ENCODE data around the gene ACOT4. TPM values are rescaled to one million over a fixed set of nuclear protein-coding genes. Genes with fewer than 3 reads are reported as not detected.

Gene ACOT4
- total and polyA plus RNA-seq, 2 of the 8 experiments (the other 6 are each of a cell fraction or from before 2014, with no cell fraction given) = 0.80 to 1.1 TPM

- H3K9ac ChIP-seq (replicated peaks in 1 of 4; ENCODE audit: extremely low read depth in 1 of 4, low read depth in 3 of 4, low read length in 3 of 4) = no peak overlapping the region
- H3K4ac ChIP-seq (replicated peaks; ENCODE audit: insufficient read length, low read depth, low read length) = no peak overlapping the region
- no peaks in the 10 kb centered on the region for H3K79me2 ChIP-seq (ENCODE audit: control insufficient read depth in 1 of 2, insufficient read depth in 2 of 2, low read length in 2 of 2)
- no peaks in the 10 kb centered on the region for H4K20me1 ChIP-seq (replicated peaks in 1 of 2; ENCODE audit: control insufficient read depth in 1 of 2, insufficient read depth in 2 of 2, low read length in 2 of 2)
- no peak overlapping the region for H3K14ac ChIP-seq (ENCODE audit: insufficient read length)
- H4K91ac ChIP-seq (replicated peaks; ENCODE audit: insufficient read length, low read length) = no peak overlapping the region
- no peak overlapping the region for H3K56ac ChIP-seq (replicated peaks; ENCODE audit: insufficient read length, low read depth, low read length)
- H3K79me1 ChIP-seq (ENCODE audit: low read depth, low read length) = no peaks in the 10 kb centered on the region
- H2BK120ac ChIP-seq (replicated peaks; ENCODE audit: low read depth, low read length) = no peak overlapping the region
- no peaks in the 10 kb centered on the region for H3K27me3 ChIP-seq (replicated peaks in 1 of 4; ENCODE audit: control insufficient read depth in 3 of 4, extremely low read depth in 1 of 4, insufficient read depth in 3 of 4, low read length in 3 of 4)
- FAIRE-seq = no peak
- H2AK5ac ChIP-seq (ENCODE audit: low read depth, low read length) = no peak overlapping the region
- no peak overlapping the region for H2BK15ac ChIP-seq (ENCODE audit: low read length)
- H4K5ac ChIP-seq (ENCODE audit: insufficient read length, low read depth, low read length) = no peak overlapping the region
- no peak overlapping the region for H2BK20ac ChIP-seq (ENCODE audit: low read length)
- no peak overlapping the region for H3K23ac ChIP-seq (ENCODE audit: insufficient read length)
- no peak overlapping the region for H3K4me2 ChIP-seq (ENCODE audit: insufficient read depth in 1 of 2, low read depth in 2 of 2, low read length in 2 of 2)
- ChIA-PET POLR2A (ENCODE audit: partially characterized antibody) (interaction anchor here (1.2 kb wide), 1 partner anchor 15 kb away, joined by 3 read pairs; the partner anchor contains the start of gene ACOT2), CTCF (ENCODE audit: partially characterized antibody) (interaction anchor here (1.0 kb wide), 1 partner anchor 163 kb away, joined by 4 read pairs; no protein-coding TSS in a partner anchor)
- H3K27ac ChIP-seq (ENCODE audit: low read depth, low read length) = no peak overlapping the region
- H3K23me2 ChIP-seq (ENCODE audit: low read depth, low read length) = no peaks in the 10 kb centered on the region
- H3K9me3 ChIP-seq (ENCODE audit: insufficient read depth in 2 of 2, low read depth in 1 of 2, low read length in 1 of 2) = no peaks in the 10 kb centered on the region
- no peaks in the 10 kb centered on the region for H3K36me3 ChIP-seq (ENCODE audit: control insufficient read depth in 2 of 4, insufficient read depth in 4 of 4, low read length in 3 of 4)
- H4K8ac ChIP-seq (ENCODE audit: extremely low read depth, insufficient read depth, low read length) = no peak overlapping the region
- H3K4me3 ChIP-seq (ENCODE audit: extremely low read depth in 1 of 4, insufficient read depth in 2 of 4, low read depth in 3 of 4, low read length in 4 of 4) = no peak overlapping the region
- H3K18ac ChIP-seq (ENCODE audit: extremely low read depth, low read length) = no peak overlapping the region
- DNase-seq (ENCODE audit: low read depth in 1 of 2, low spot score in 2 of 2) = no peak
- no peak overlapping the region for H2BK12ac ChIP-seq (ENCODE audit: low read depth, low read length)
- 92% methylated on average over 4 of the region's 4 CpGs; no CpG with 5 or more reads in 1 of the 2 experiments for WGBS, 2 experiments (ENCODE audit: extremely low coverage in 1 of 2, insufficient coverage in 1 of 2, insufficient read length in 1 of 2, insufficient replicate concordance in 2 of 2, low coverage in 1 of 2, low lambda C conversion rate in 2 of 2, missing lambda C conversion rate in 1 of 2)
- TF ChIP-seq NANOG (IDR thresholded peaks at IDR 0.05; ENCODE audit: insufficient read depth, low read depth, low read length, poor library complexity, severe bottlenecking) = peak; percentile 23
- no peak for TF ChIP-seq TCF12 (IDR thresholded peaks at IDR 0.05; ENCODE audit: low read depth, low read length)
- TF ChIP-seq POU5F1 (IDR thresholded peaks at IDR 0.05; ENCODE audit: low read depth, low read length) = 0 out of 2 replicates have a peak, but pooled peaks have one; percentile 25
- no peak for TF ChIP-seq RNF2 (IDR thresholded peaks at IDR 0.05; ENCODE audit: borderline replicate concordance, low read depth, low read length, missing control alignments, poor library complexity, severe bottlenecking)
- TF ChIP-seq BCL11A (IDR thresholded peaks at IDR 0.05; ENCODE audit: low read depth in 2 of 2, low read length in 2 of 2) = no peak
- TF ChIP-seq SP2 (IDR thresholded peaks at IDR 0.05; ENCODE audit: low read length) = no peak
- no peak for TF ChIP-seq TBP (IDR thresholded peaks at IDR 0.05; ENCODE audit: low read depth, low read length)
- no peak for TF ChIP-seq SAP30 (IDR thresholded peaks at IDR 0.05; ENCODE audit: insufficient read depth, insufficient replicate concordance, low read length)
- TF ChIP-seq YY1 (IDR thresholded peaks at IDR 0.05; ENCODE audit: low read depth, low read length) = peak; percentile 70; the same call in 1 of the 2 replicates
- no peak for TF ChIP-seq EZH2 (IDR thresholded peaks at IDR 0.05; ENCODE audit: low read depth, low read length, severe bottlenecking)
- no peak for TF ChIP-seq RBBP5 (IDR thresholded peaks at IDR 0.05; ENCODE audit: borderline replicate concordance, low read depth, low read length)
- TF ChIP-seq ASH2L (IDR thresholded peaks at IDR 0.05; ENCODE audit: low read length) = no peak
- no peak for TF ChIP-seq SIRT6 (IDR thresholded peaks at IDR 0.05; ENCODE audit: low read length)
- H3K4me1 ChIP-seq (replicated peaks in 1 of 4; ENCODE audit: control insufficient read depth in 3 of 4, insufficient read depth in 4 of 4, low read length in 3 of 4) = no peaks in the 10 kb centered on the region; a peak in 1 of 7 replicates
- H2BK5ac ChIP-seq (ENCODE audit: low read depth, low read length) = no peak overlapping the region
- H2AFZ ChIP-seq (ENCODE audit: low read length) = no peak overlapping the region
Observed at GRCh38 chr14:73553845-73554244, 37.8 kb upstream of the ACOT4 start.

Measured in H1 (cell line).